Cardiac muscle cell (in vitro differentiated cells and primary cell): Measurements from ENCODE around the gene DICER1. TPM values are rescaled to one million over a fixed set of nuclear protein-coding genes. Genes with fewer than 3 reads are reported as not detected.

Experiments
- DNase-seq, 2 donors: peaks; one replicate each; pipeline versions ENCODE4 v3.0.0 to v3.0.0-alpha.2; 2010 to 2017; ENCODE audit warnings: low read depth in 1 of 2, low spot score in 1 of 2
- H3K27ac ChIP-seq: fragments of 200-600 bp; sonication (generic); 2 replicates; pipeline ENCODE4 v1.5.1; 2016
- H3K27me3 ChIP-seq: fragments of 200-600 bp; sonication (generic); 2 replicates; pipeline ENCODE4 v1.6.0; 2016; ENCODE audit warnings: control low read depth
- H3K36me3 ChIP-seq: fragments of 200-600 bp; sonication (generic); 2 replicates; pipeline ENCODE4 v1.5.1; 2016; ENCODE audit warnings: control low read depth
- H3K4me1 ChIP-seq: fragments of 200-600 bp; sonication (generic); 2 replicates; pipeline ENCODE4 v1.8.1; 2017; ENCODE audit warnings: low read depth, mild to moderate bottlenecking, mixed run types
- H3K4me3 ChIP-seq: fragments of 200-600 bp; sonication (generic); 2 replicates; pipeline ENCODE4 v1.5.1; 2016; ENCODE audit warnings: mild to moderate bottlenecking
- H3K9me3 ChIP-seq: fragments of 200-600 bp; sonication (generic); 2 replicates; pipeline ENCODE4 v1.5.1; 2017; ENCODE audit warnings: low read depth, mild to moderate bottlenecking, control low read depth
- polyA plus RNA-seq: library from polyadenylated mRNA; unstranded; fragments of >200 nt; fragmentation: Nextera tagmentation; extraction: Ambion mirVana; gene quantifications from 2 replicates; pipeline ENCODE4 v1.2.1, GENCODE V29; 2016
- total RNA-seq: library from RNA; depleted of rRNA; stranded (reverse); fragments of >200 nt; gene quantifications from 2 replicates; pipeline ENCODE4 v1.2.3, GENCODE V29; 2016
- TF ChIP-seq, protein P1 (sequence below): IDR thresholded peaks from 2 replicates; pipeline ENCODE4 v1.5.1; 2012; ENCODE audit warnings: low read depth, mild to moderate bottlenecking, low read length

Gene DICER1
- total and polyA plus RNA-seq, 2 experiments from 2014 or later: 14.6 to 69.8 TPM

DNA sequence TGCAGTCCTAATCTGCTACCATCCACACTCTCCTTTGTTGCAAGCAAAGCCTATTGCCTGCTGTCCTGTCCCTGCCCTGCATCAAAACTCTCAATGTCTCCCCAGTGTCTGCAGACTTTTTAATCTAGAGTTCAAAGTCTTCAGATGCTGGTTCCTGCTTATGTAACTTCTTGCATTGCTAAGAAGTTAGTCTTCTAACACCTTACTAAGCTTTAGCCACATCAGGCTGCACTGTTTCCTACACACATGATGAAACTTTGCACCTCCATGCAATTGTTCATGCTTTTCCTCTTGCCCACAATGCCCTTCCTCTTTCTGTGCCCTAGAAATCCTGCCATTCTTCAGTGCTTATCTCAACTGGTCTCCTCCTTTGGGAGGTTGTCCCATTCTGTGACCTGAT is 16.2 kb upstream of the DICER1 start:
- TF ChIP-seq, protein P1, sequence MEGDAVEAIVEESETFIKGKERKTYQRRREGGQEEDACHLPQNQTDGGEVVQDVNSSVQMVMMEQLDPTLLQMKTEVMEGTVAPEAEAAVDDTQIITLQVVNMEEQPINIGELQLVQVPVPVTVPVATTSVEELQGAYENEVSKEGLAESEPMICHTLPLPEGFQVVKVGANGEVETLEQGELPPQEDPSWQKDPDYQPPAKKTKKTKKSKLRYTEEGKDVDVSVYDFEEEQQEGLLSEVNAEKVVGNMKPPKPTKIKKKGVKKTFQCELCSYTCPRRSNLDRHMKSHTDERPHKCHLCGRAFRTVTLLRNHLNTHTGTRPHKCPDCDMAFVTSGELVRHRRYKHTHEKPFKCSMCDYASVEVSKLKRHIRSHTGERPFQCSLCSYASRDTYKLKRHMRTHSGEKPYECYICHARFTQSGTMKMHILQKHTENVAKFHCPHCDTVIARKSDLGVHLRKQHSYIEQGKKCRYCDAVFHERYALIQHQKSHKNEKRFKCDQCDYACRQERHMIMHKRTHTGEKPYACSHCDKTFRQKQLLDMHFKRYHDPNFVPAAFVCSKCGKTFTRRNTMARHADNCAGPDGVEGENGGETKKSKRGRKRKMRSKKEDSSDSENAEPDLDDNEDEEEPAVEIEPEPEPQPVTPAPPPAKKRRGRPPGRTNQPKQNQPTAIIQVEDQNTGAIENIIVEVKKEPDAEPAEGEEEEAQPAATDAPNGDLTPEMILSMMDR: no peak

DNA sequence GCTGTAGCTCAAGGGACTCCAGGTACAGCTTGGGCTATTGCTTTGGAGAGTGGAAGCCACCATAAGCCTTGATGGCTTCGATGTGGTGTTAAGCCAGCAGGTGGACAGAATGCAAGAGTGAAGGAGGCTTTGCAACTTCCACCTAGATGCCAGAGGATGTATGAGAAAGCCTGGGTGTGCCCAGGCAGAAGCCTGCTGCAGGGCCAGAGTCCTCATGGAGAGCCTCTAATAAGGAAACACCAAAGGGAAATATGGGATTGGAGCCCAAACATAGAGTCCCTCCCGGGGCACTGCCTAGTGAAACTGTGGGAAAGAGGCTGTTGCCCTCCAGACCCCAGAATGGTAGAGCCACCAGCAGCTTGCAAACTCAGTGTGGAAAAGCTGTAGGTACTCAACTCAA is 9.8 kb upstream of the DICER1 start:
- TF ChIP-seq, protein P1: no peak
- Histone ChIP-seq H3K36me3 (no peaks in the 10 kb centered on the region), H3K27ac (no peak overlapping the region), H3K4me3 (no peak overlapping the region), H3K9me3 (no peaks in the 10 kb centered on the region), H3K27me3 (no peaks in the 10 kb centered on the region), H3K4me1 (peaks cover 14% of the 10 kb centered on the region)
- no peak for DNase-seq

More for the DNA sequence above, 16.2 kb upstream of the DICER1 start:
- H3K4me1 ChIP-seq: no peaks in the 10 kb centered on the region
- DNase-seq: no peak
- H3K36me3 ChIP-seq: no peaks in the 10 kb centered on the region
- no peaks in the 10 kb centered on the region for H3K27me3 ChIP-seq
- H3K9me3 ChIP-seq: no peaks in the 10 kb centered on the region
- H3K4me3 ChIP-seq: no peak overlapping the region
- no peak overlapping the region for H3K27ac ChIP-seq

DNA sequence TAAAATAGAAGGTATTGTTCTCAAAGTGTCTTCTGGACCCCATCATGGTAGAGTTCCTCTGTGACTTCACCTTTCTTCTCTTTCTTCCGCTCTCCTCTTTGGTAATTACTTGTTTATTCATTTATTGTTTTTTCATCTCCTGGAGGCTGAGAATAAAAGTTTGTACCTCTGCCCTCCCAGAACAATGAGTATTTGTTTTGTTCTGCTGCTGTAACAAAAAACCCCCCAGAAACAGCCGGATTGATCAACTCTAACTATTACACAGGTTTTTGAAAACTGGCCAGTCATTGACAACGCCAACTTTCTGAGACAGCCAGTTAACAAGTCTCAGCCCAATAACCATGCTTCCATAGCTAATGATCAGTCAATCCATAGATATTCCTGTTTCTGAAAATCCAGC is 8.2 kb upstream of the DICER1 start:
- H3K27me3 ChIP-seq: no peaks in the 10 kb centered on the region
- peaks cover 15% of the 10 kb centered on the region for H3K4me1 ChIP-seq
- no peak overlapping the region for H3K4me3 ChIP-seq
- no peaks in the 10 kb centered on the region for H3K36me3 ChIP-seq
- H3K9me3 ChIP-seq: no peaks in the 10 kb centered on the region
- no peak for DNase-seq
- TF ChIP-seq, protein P1: no peak
- no peak overlapping the region for H3K27ac ChIP-seq

DNA sequence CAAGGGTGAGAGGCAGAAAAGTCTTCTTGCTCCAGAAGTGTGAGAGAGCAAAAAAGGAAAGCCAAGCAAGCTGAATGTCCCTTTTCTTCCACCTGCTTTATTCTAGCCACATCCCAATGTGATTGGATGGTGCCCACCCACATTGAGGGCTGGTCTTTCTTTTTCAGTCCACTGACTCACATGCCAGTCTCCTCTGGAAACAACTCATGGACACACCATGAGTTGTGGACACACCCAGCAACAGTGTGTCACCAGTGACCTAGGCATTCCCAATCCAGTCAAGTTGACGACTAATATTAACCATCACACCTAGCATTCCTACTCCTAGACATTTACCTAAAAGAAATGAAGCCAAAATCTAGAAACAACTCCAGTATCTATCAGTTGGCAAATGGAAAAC is 7.2 kb upstream of the DICER1 start:
- no peak for DNase-seq
- H3K4me1 ChIP-seq: peaks cover 15% of the 10 kb centered on the region
- TF ChIP-seq, protein P1: no peak
- no peaks in the 10 kb centered on the region for H3K9me3 ChIP-seq
- no peaks in the 10 kb centered on the region for H3K36me3 ChIP-seq
- no peak overlapping the region for H3K27ac ChIP-seq
- no peak overlapping the region for H3K4me3 ChIP-seq
- no peaks in the 10 kb centered on the region for H3K27me3 ChIP-seq

DNA sequence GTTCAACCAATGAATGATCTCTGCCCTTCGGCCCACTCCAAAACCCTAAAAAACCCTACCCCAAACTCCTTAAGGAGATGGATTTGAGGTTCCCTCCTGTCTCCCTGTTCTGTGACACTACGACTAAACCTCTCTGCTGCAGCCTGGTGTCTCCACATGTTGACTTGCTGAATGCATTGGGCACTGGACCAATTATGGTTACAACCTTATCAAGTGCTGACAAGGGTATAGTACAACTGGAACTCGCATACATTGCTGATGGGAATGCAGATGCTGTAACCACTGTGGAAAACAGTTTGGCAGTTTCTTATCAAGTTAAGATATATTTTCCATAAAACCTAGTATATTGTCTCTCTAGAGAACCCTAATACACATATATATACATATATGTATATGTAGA is 6.3 kb upstream of the DICER1 start:
- Histone ChIP-seq H3K4me1 (peaks cover 15% of the 10 kb centered on the region), H3K36me3 (no peaks in the 10 kb centered on the region), H3K27me3 (no peaks in the 10 kb centered on the region), H3K27ac (no peak overlapping the region), H3K4me3 (no peak overlapping the region), H3K9me3 (no peaks in the 10 kb centered on the region)
- TF ChIP-seq, protein P1: no peak
- peak; percentile 39 to 86 for DNase-seq

DNA sequence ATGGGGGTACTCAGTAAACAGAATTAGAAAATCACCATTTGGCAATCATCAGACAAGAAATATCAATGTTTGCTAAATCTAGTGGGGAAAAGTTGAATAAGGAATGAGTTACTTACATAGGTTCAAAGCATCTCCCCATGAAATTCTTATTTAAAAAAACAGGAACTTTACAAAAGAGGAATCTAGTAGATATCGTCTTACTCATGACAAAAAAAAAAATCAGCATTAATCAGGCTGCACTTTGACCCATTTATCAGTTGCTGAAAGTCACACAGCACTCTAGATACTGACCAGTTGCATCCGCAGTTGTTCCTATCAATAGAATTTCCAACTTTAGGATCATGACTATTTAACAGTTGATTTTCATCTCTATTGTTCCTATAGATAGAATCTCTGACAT is 5.8 kb upstream of the DICER1 start:
- no peak overlapping the region for H3K27ac ChIP-seq
- peaks cover 15% of the 10 kb centered on the region for H3K4me1 ChIP-seq
- H3K9me3 ChIP-seq: no peaks in the 10 kb centered on the region
- DNase-seq: no peak
- no peaks in the 10 kb centered on the region for H3K27me3 ChIP-seq
- H3K36me3 ChIP-seq: no peaks in the 10 kb centered on the region
- H3K4me3 ChIP-seq: no peak overlapping the region
- TF ChIP-seq, protein P1: no peak
